Activated T-helper 17 cell treated with anti-CD3 and anti-CD28 coated beads, Interleukin-2, amount 50 U/mL, for 72 hours (primary cell): Measurements from ENCODE around the gene CLBA1. TPM values are rescaled to one million over a fixed set of nuclear protein-coding genes. Genes with fewer than 3 reads are reported as not detected.

ENCODE experiments used
- ATAC-seq: fragments of 150-1000 bp; cut with Tn5 transposase; replicated peaks from 2 replicates; pipeline ENCODE4 v1.10.0; 2021; ENCODE audit warnings: mild to moderate bottlenecking, moderate library complexity
- H3K27ac Mint-ChIP-seq: one replicate; pipeline ENCODE4 v1.8.0; 2022; ENCODE audit warnings: mixed read lengths
- H3K27me3 Mint-ChIP-seq: one replicate; pipeline ENCODE4 v1.8.0; 2022; ENCODE audit warnings: mixed read lengths
- H3K36me3 Mint-ChIP-seq: one replicate; pipeline ENCODE4 v1.8.0; 2022; ENCODE audit warnings: low read depth, mild to moderate bottlenecking, mixed read lengths
- H3K4me1 Mint-ChIP-seq: one replicate; pipeline ENCODE4 v1.8.0; 2022; ENCODE audit warnings: mixed read lengths
- H3K4me3 Mint-ChIP-seq: one replicate; pipeline ENCODE4 v1.8.0; 2022; ENCODE audit warnings: mild to moderate bottlenecking, mixed read lengths
- H3K9me3 Mint-ChIP-seq: one replicate; pipeline ENCODE4 v1.8.0; 2022; ENCODE audit warnings: mixed read lengths
- total RNA-seq, 2 donors: library from RNA; stranded (reverse); gene quantifications; one replicate each; pipeline ENCODE4 v1.2.3, GENCODE V29; 2022

Gene CLBA1
- total RNA-seq, 2 donors from 2014 or later = 0.54 to 0.85 TPM

DNA sequence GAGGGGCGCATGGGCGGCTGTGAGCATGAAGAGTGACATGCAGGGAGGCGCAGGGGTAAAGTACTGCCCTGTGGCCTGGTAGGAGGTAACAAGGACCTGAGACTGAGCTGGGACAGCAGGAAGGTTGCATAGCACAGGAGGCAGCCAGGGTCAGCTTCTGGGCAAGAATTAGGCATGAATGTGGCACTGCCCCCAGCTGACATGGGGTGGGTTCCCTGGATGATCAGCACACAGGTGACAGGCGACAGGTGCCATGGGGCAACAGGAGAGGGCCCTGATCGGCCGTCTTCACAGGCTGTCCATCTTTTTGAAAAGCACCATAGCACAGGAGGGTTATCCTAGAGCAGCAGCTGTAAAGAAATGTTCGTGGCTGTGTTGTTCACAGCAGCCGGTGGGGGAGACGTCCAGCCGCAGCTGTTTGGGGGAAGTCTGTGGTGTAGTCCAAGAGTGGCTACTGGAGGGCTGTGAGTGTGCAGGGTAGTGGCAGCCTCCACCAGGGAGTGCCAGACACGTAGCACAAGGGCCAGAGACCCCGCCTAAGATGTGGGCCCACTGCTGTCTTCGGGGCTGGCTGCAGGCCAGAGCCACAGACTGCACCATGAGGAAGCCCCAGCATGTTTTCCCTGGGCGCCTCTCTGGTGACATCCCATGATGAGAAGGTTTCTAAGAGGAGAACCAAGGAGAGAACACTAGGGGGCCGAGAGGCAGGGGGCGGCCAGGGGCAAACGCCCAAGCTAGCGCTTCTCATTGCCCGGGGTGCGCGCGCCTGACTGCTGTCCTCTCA, 8.4 kb downstream of the CLBA1 start:
- Mint-ChIP-seq H3K27me3 (no peaks in the 10 kb centered on the region), H3K4me1 (peaks cover 5% of the 10 kb centered on the region), H3K4me3 (no peak overlapping the region), H3K27ac (no peak overlapping the region), H3K9me3 (no peaks in the 10 kb centered on the region), H3K36me3 (no peaks in the 10 kb centered on the region)
- no peak for ATAC-seq

DNA sequence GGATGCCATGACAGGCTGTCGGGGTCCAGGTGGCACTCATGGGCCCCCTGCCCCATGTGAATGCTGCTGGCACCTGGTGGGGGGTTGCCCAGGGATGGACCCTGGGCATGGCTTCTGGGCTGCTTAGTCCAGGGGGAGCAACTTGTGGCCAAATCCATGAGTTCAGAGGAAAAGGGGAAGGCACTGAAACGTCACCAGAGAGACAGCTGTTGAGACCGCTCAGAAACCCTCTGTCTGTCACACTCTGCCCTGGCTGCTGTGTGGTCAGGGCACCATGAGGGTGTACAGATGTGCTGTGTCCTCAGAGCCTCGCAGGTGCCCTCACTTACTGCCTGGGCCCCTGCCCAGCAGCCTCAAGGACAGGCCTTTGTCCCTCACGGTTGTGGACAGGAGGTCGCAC, 9.4 kb downstream of the CLBA1 start:
- H3K27ac Mint-ChIP-seq = no peak overlapping the region
- ATAC-seq = no peak
- no peak overlapping the region for H3K4me3 Mint-ChIP-seq
- H3K27me3 Mint-ChIP-seq = no peaks in the 10 kb centered on the region
- H3K4me1 Mint-ChIP-seq = peaks cover 8% of the 10 kb centered on the region
- no peaks in the 10 kb centered on the region for H3K36me3 Mint-ChIP-seq
- H3K9me3 Mint-ChIP-seq = no peaks in the 10 kb centered on the region

DNA sequence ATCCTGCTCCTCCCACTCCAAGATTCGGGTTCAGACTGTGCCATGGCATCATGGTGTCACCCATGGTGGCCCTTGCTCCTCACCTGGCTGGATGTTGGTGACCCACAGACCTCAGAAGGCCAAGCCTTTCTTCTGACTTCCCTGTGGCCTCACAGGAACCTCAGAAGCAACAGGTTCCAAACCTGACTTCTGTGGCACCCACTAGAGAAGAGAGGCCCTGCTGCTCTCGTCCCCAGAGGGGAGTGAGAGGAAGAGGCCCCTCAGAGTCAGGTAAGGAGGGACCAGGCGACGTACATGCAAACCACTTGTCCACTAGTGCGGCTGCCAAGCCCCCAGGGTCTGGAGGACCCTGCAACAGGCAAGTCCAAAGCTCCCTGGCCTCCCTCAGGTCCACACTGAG, 10.4 kb downstream of the CLBA1 start:
- Mint-ChIP-seq H3K4me1 (peaks cover 8% of the 10 kb centered on the region), H3K4me3 (no peak overlapping the region), H3K9me3 (no peaks in the 10 kb centered on the region), H3K27ac (no peak overlapping the region), H3K27me3 (no peaks in the 10 kb centered on the region), H3K36me3 (no peaks in the 10 kb centered on the region)
- no peak for ATAC-seq

DNA sequence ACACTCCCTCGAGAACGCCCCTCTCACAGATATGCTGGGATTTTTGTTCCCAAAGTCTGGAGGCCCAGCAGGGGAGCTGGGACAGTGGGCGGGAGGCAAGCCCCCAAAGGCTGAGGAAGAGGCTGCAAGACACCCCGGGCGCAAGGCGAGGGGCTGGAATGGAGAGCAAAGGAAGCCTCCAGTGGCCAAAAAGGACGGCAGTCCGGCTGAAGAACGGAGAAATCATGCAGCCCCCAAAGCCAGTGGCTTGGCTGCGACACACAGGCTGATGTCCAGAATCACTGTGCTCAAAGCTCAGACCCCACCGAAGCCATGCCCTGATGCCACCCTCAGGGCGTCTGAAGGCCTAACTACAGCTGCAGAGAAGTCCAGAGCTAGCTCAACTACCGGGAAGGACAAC, 10.9 kb downstream of the CLBA1 start:
- no peaks in the 10 kb centered on the region for H3K36me3 Mint-ChIP-seq
- H3K27me3 Mint-ChIP-seq = no peaks in the 10 kb centered on the region
- ATAC-seq = no peak
- no peak overlapping the region for H3K4me3 Mint-ChIP-seq
- H3K9me3 Mint-ChIP-seq = no peaks in the 10 kb centered on the region
- peaks cover 8% of the 10 kb centered on the region for H3K4me1 Mint-ChIP-seq
- no peak overlapping the region for H3K27ac Mint-ChIP-seq

DNA sequence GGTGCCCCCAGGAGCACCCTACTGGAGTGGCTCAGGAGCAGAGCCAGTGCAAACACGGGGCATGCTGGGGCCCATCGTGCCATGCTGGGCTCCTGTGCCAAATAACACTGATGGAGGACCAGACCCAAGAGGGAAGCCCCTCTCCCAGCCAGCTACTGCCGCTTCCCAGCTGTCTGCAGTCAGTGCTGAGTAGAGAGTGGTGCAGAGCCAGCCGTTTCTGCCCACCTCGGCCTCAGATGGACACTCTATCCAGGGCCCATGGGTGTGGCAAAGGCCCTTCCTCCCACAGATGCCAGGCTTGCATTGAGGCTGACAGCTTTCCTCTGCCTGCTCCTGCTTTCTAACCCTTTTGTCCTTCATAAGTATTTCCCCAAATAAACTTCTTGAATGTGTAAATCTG, 13.2 kb downstream of the CLBA1 start:
- no peak for ATAC-seq
- Mint-ChIP-seq H3K27me3 (no peaks in the 10 kb centered on the region), H3K36me3 (no peaks in the 10 kb centered on the region), H3K27ac (no peak overlapping the region), H3K9me3 (no peaks in the 10 kb centered on the region), H3K4me1 (peaks cover 4% of the 10 kb centered on the region), H3K4me3 (no peak overlapping the region)

DNA sequence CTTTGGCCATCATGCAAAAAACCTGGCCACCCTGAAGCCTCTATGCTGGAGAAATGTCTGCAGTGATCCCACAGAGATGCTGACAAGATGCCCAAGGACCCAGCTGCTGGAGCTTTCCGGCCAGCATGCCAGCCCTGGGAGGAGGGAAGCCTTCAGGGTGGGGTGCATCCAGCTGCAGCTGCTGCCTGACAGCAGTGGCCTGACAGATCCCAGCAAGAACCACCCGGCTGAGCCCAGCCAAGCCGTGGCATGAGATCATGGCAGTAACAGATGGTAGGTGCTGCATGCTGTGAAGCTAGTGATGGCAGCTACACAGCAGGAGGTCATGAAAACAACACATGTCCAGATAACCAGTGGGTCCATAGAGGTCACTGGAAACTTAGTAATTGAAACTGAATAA, 13.8 kb downstream of the CLBA1 start:
- no peak overlapping the region for H3K4me3 Mint-ChIP-seq
- H3K27me3 Mint-ChIP-seq = no peaks in the 10 kb centered on the region
- ATAC-seq = no peak
- no peak overlapping the region for H3K27ac Mint-ChIP-seq
- no peaks in the 10 kb centered on the region for H3K36me3 Mint-ChIP-seq
- peaks cover 4% of the 10 kb centered on the region for H3K4me1 Mint-ChIP-seq
- H3K9me3 Mint-ChIP-seq = no peaks in the 10 kb centered on the region

DNA sequence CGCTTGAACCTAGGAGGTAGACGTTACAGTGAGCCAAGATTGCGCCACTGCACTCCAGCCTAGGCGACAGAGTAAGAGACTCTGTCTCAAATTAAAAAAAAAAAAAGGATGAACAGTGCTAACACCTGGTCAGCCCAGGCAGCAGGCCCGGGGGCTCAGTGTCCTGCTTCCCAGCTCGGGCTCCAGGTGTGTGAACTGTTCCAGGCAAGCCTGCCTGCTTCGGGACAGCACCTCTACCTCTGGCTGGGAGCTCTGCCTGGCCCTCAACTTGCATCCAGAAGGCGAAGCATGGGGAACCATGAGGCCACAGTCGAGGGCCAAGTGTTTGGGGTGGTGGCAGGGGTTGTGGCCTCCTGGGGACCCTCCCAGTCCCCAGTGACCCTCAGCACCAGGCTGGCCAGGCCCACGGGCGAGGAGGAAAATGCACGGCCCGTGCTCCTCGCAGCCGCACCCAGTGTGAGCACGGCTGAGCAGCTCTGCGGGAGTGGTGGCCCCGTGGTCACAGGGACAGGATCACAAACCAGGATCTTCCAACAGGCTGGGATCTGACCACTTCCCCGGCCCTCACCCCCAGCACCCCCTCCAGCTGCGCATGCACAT, 19.8 kb downstream of the CLBA1 start:
- no peaks in the 10 kb centered on the region for H3K4me1 Mint-ChIP-seq
- H3K4me3 Mint-ChIP-seq = no peak overlapping the region
- ATAC-seq = no peak
- H3K9me3 Mint-ChIP-seq = no peaks in the 10 kb centered on the region
- H3K27ac Mint-ChIP-seq = no peak overlapping the region
- peaks cover 31% of the 10 kb centered on the region for H3K36me3 Mint-ChIP-seq
- no peaks in the 10 kb centered on the region for H3K27me3 Mint-ChIP-seq

DNA sequence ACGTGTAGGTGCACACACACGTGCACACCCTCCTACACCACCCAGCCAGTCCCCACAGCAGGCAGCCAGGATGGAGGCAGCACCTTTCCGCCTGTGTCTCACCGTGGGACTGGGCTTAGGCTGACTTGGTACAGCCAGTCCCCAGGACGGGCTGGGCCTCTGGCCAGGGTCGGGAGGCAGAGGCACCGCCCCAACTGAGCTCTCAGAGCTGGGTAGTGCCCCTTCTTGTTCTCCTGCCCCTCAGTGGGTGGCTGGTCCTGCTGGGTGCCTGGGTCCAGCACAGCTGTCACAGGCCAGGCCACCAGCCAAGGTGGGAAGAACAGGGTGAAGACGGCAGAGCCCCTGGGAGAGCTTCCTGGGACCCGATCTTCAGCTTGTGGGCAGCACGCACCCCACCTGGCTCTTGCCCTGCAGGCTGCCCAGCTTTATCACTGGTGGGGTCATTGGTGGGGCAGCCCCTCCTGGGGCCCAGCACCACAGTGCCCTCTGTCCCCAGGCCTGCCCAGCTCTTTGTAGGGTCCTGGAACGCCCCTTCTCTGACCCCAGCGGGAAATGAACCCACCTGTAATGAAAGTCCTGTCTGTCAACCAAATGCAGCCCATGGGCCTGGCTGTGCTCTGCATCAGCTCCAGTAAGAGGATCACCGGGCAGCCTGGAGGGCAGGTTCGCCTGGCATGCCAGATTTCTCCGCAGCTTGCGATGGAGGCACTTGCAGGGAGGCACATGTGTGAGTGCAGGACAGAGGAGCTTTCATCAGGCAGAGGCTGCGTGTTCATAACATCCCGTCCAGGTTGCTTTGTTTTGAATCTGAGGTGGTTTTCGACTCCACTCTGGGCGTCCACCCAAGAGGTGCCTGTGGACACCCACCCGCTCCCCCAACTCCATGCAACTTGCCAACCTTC, 20.6 kb downstream of the CLBA1 start:
- H3K9me3 Mint-ChIP-seq = no peaks in the 10 kb centered on the region
- no peaks in the 10 kb centered on the region for H3K4me1 Mint-ChIP-seq
- ATAC-seq = no peak
- peaks cover 38% of the 10 kb centered on the region for H3K36me3 Mint-ChIP-seq
- no peaks in the 10 kb centered on the region for H3K27me3 Mint-ChIP-seq
- H3K27ac Mint-ChIP-seq = no peak overlapping the region
- no peak overlapping the region for H3K4me3 Mint-ChIP-seq

DNA sequence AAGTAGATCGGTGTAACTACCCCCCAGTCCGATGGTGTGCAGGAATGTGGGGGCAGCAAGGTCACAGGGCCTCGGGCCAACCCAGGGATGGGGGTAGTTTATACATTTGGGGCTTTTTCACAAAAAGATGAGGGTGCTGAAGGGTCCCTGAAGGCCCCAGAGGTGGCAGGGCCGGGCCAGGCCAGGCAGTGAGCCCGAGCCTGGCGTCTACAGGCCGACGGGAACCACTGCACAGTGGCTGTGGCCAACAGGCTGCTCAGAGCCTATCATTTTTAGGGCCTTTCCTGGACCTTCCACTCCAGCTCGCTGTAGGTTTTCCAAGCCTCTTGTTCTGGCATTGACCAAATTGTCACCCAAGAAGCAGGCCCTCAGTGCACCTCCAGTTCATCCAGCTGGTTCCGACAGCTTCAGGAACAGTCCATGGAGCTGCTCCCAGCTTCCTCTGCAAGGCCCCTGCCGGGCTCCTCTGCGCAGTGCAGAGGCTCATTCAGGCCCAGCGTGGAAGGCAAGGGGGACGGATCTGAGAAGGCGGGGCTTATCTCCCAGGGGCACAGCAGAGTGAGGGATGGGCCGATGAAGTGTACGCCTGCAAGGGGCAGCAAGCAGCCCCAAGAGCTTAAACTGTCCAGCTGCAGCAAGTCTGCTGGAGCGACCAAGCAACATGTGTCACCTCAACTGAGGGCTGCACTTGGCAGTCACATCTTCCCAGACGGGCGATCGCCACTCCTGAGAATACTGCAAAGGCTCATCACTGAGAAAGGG, 21.4 kb downstream of the CLBA1 start:
- no peak overlapping the region for H3K4me3 Mint-ChIP-seq
- H3K36me3 Mint-ChIP-seq = peaks cover 47% of the 10 kb centered on the region
- H3K27ac Mint-ChIP-seq = no peak overlapping the region
- no peak for ATAC-seq
- no peaks in the 10 kb centered on the region for H3K9me3 Mint-ChIP-seq
- no peaks in the 10 kb centered on the region for H3K4me1 Mint-ChIP-seq
- no peaks in the 10 kb centered on the region for H3K27me3 Mint-ChIP-seq

DNA sequence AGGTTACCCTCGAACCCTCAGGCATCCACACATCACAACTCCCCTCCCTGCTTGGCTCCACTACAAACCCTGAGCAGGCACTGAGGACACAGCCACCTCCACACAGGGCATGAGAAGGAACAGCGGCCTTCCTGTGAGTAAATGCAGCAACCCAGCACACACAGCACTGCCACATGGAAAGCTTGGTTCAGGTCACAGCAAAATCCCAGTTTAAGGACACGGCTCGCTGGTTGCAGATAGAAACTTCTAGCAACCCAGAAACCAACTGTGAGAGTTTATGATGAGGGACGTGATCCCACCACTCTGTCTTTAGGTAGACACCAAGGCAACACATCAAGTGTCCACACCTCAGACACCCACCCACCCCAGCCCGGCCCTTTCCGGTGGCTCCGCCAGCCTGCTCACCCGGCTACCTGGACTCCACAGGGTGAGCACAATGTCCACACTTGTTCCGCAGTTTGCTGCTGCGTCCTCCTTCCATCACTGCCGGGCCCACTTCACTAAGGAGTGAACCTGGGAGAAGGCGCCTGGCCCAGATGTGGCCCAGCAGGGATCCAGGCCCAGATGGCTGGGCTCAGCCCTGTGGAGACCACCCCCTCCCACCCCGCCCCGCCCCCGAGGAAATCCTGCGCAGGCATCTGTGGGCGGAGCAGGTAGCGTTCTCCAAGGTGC, 22.1 kb downstream of the CLBA1 start:
- Mint-ChIP-seq H3K4me1 (no peaks in the 10 kb centered on the region), H3K9me3 (no peaks in the 10 kb centered on the region), H3K27me3 (no peaks in the 10 kb centered on the region), H3K4me3 (no peak overlapping the region), H3K36me3 (peaks cover 53% of the 10 kb centered on the region), H3K27ac (no peak overlapping the region)
- no peak for ATAC-seq

DNA sequence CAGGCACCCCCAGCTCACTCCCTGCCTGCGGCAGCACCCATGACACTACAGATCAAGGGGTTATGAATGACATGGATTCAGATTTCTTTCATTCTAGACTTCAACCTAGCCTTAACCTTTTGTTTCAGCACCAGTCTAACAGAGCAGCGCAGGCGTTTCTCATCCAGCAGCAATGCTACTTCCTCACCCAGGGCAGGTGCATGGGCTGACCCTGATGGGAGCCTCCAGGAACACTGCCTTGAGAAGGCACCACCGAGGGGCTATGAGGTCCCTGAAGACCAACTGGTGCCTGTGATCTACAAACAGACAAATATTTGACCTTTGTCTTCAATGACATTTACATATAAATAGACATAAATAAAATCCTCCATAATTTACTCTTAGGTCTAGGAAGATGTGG, 24.5 kb downstream of the CLBA1 start:
- ATAC-seq = no peak
- H3K4me1 Mint-ChIP-seq = peaks cover 18% of the 10 kb centered on the region
- no peaks in the 10 kb centered on the region for H3K27me3 Mint-ChIP-seq
- peaks cover 74% of the 10 kb centered on the region for H3K36me3 Mint-ChIP-seq
- no peak overlapping the region for H3K27ac Mint-ChIP-seq
- no peak overlapping the region for H3K4me3 Mint-ChIP-seq
- no peaks in the 10 kb centered on the region for H3K9me3 Mint-ChIP-seq

DNA sequence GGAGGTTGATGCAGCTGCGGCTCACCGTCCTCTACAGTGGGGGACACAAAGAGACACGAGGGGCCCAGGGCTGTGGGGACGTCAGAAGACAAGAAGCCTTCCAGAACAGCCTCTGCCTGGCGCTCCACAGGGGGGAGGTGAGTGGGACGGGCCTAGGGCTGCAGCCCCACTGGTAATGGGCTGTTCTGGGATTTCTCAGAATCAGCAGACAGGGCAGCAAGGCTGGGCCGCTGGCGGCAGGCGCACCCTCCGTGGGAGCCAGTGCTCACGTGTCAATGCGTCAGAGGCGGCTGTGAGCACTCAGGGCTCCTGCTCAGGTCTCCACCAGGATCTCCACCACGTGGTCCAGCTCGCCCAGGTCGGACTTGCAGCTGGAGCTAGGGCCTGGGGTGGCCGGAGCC, 25.3 kb downstream of the CLBA1 start:
- peaks cover 25% of the 10 kb centered on the region for H3K4me1 Mint-ChIP-seq
- no peak overlapping the region for H3K4me3 Mint-ChIP-seq
- H3K27ac Mint-ChIP-seq = no peak overlapping the region
- H3K27me3 Mint-ChIP-seq = no peaks in the 10 kb centered on the region
- H3K36me3 Mint-ChIP-seq = peaks cover 82% of the 10 kb centered on the region
- H3K9me3 Mint-ChIP-seq = no peaks in the 10 kb centered on the region
- no peak for ATAC-seq

DNA sequence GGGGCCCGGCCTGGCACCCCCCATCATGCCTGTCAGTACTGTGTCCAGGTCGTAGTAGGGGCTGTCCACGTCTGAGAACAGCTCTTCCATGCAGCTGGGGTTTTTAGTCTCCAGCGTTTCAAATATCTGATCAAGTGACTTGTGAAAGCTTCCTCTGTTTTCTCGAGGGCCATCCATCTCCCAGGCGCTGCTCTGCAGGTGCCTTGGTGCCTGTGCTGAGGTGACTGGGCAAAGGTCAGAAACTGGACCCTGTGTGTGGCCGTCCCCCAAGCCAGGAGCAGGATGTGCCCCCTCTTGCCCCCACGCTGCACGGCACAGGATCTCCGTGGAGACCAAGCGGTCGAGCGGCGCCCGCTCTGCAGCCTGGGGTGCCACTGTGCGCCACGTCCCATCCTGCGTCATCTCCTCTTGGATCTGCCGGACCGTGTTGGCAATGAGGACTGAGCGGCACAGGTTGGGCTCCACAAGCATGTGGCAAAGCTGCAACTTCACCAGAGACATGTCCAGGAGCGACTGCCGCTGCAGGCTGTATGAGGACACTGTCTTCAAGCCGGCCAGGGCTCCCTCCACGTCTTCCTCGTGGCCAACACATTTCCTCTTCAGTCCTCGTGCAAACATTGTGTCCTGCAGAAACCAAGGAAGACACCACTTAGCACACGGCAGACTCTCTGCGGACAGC, 25.9 kb downstream of the CLBA1 start:
- no peak for ATAC-seq
- peaks cover 31% of the 10 kb centered on the region for H3K4me1 Mint-ChIP-seq
- peaks cover 86% of the 10 kb centered on the region for H3K36me3 Mint-ChIP-seq
- no peak overlapping the region for H3K4me3 Mint-ChIP-seq
- H3K27me3 Mint-ChIP-seq = no peaks in the 10 kb centered on the region
- H3K9me3 Mint-ChIP-seq = no peaks in the 10 kb centered on the region
- H3K27ac Mint-ChIP-seq = no peak overlapping the region
